Neural cell (in vitro differentiated cells): ENCODE results near the gene GLDC. TPM values are rescaled to one million over a fixed set of nuclear protein-coding genes. Genes with fewer than 3 reads are reported as not detected.

Source experiments
- H2AFZ ChIP-seq: fragments of 200-600, 300-800 bp; sonication (generic), shearing (Covaris generic); 2 replicates; pipeline ENCODE4 v1.6.0; 2014; ENCODE audit warnings: low read depth, mild to moderate bottlenecking, antibody characterized with exemption, low read length, moderate library complexity
- H3F3A ChIP-seq: fragments of 200-600 bp; shearing (Covaris generic); 2 replicates; pipeline ENCODE4 v1.6.1; 2016; ENCODE audit warnings: mild to moderate bottlenecking, moderate library complexity, mixed read lengths, antibody characterized with exemption, low read length; ENCODE audit not compliant: insufficient read depth, poor library complexity, severe bottlenecking
- H3K27ac ChIP-seq: fragments of 200-600, 300-800 bp; sonication (generic), shearing (Covaris generic); 2 replicates; pipeline ENCODE4 v1.5.1; 2014; ENCODE audit warnings: mild to moderate bottlenecking, low read length, moderate library complexity
- H3K27me3 ChIP-seq: fragments of 300-800, 200-600 bp; sonication (generic), shearing (Covaris generic); 2 replicates; pipeline ENCODE4 v1.6.0; 2014; ENCODE audit warnings: mild to moderate bottlenecking, low read depth, low read length, moderate library complexity; ENCODE audit not compliant: insufficient read depth
- H3K36me3 ChIP-seq: fragments of 300-800, 200-600 bp; sonication (generic), shearing (Covaris generic); 2 replicates; pipeline ENCODE4 v1.5.1; 2014; ENCODE audit warnings: mild to moderate bottlenecking, antibody characterized with exemption, low read length, moderate library complexity; ENCODE audit not compliant: insufficient read depth
- H3K4me2 ChIP-seq: fragments of 300-800, 200-600 bp; sonication (generic), shearing (Covaris generic); 2 replicates; pipeline ENCODE4 v1.6.0; 2014; ENCODE audit warnings: mild to moderate bottlenecking, low read length
- H3K4me3 ChIP-seq: fragments of 300-800, 200-600 bp; sonication (generic), shearing (Covaris generic); 2 replicates; pipeline ENCODE4 v1.5.1; 2014; ENCODE audit warnings: mild to moderate bottlenecking, low read length, moderate library complexity
- H3K79me2 ChIP-seq: fragments of 200-600 bp; shearing (Covaris generic); replicated peaks from 2 replicates; pipeline ENCODE4 v1.6.0; 2014; ENCODE audit warnings: mild to moderate bottlenecking, low read length, moderate library complexity; ENCODE audit not compliant: insufficient read depth
- H3K9ac ChIP-seq: fragments of 300-800, 200-600 bp; sonication (generic), shearing (Covaris generic); 2 replicates; pipeline ENCODE4 v1.6.1; 2016; ENCODE audit warnings: mild to moderate bottlenecking, low read length, mixed read lengths
- H3K9me2 ChIP-seq: fragments of 200-600 bp; shearing (Covaris generic); 2 replicates; pipeline ENCODE4 v1.6.1; 2016; ENCODE audit warnings: mild to moderate bottlenecking, low read length, mixed read lengths; ENCODE audit not compliant: insufficient read depth
- H3K9me3 ChIP-seq: fragments of 200-600, 300-800 bp; sonication (generic), shearing (Covaris generic); 2 replicates; pipeline ENCODE4 v1.6.1; 2016; ENCODE audit warnings: mild to moderate bottlenecking, mixed run types, low read length, moderate library complexity, mixed read lengths
- H4K20me1 ChIP-seq: fragments of 200-600 bp; shearing (Covaris generic); 2 replicates; pipeline ENCODE4 v1.6.1; 2016; ENCODE audit warnings: mild to moderate bottlenecking, mixed run types; ENCODE audit not compliant: insufficient read depth
- EP300 ChIP-seq: fragments of 450-650 bp; conservative IDR thresholded peaks from 2 replicates; pipeline ENCODE4 v1.6.1; 2014; ENCODE audit warnings: antibody characterized with exemption, mild to moderate bottlenecking, moderate library complexity; ENCODE audit not compliant: poor library complexity, severe bottlenecking
- EZH2 ChIP-seq: fragments of 200-600, 300-800 bp; shearing (Covaris generic), sonication (generic); IDR thresholded peaks from 2 replicates; pipeline ENCODE4 v1.6.1; 2014; ENCODE audit warnings: antibody characterized with exemption, low read length, borderline replicate concordance, mild to moderate bottlenecking; ENCODE audit not compliant: insufficient read depth, poor library complexity, severe bottlenecking
- MXI1 ChIP-seq: fragments of 450-650 bp; conservative IDR thresholded peaks from 2 replicates; pipeline ENCODE4 v1.6.1; 2014; ENCODE audit warnings: antibody characterized with exemption, mild to moderate bottlenecking; ENCODE audit not compliant: poor library complexity, severe bottlenecking
- POLR2AphosphoS5 ChIP-seq: IDR thresholded peaks from 2 replicates; pipeline ENCODE4 v1.6.1; 2012
- RAD21 ChIP-seq: fragments of 450-650 bp; conservative IDR thresholded peaks from 2 replicates; pipeline ENCODE4 v1.6.1; 2014; ENCODE audit warnings: antibody characterized with exemption, mild to moderate bottlenecking, moderate library complexity
- SMC3 ChIP-seq: fragments of 450-650 bp; conservative IDR thresholded peaks from 2 replicates; pipeline ENCODE4 v1.6.1; 2014; ENCODE audit warnings: antibody characterized with exemption, mild to moderate bottlenecking, moderate library complexity; ENCODE audit not compliant: poor library complexity
- TAF1 ChIP-seq: IDR thresholded peaks from 2 replicates; pipeline ENCODE4 v1.6.1; 2012; ENCODE audit warnings: low read depth
- polyA plus RNA-seq: library from polyadenylated mRNA; depleted of rRNA; stranded (reverse); fragments of >200 nt; gene quantifications from 2 replicates; pipeline ENCODE4 v1.2.3, GENCODE V29; 2014
- TF ChIP-seq, protein P1 (sequence below): IDR thresholded peaks from 2 replicates; pipeline ENCODE4 v1.6.1; 2012; ENCODE audit warnings: borderline replicate concordance
- TF ChIP-seq, protein P2 (sequence below): fragments of 450-650 bp; IDR thresholded peaks from 2 replicates; pipeline ENCODE4 v1.5.1; 2014; ENCODE audit warnings: antibody characterized with exemption, mild to moderate bottlenecking, moderate library complexity; ENCODE audit not compliant: poor library complexity, severe bottlenecking

Gene GLDC
- polyA plus RNA-seq, 1 donor from 2014 or later: 11.4 TPM

DNA sequence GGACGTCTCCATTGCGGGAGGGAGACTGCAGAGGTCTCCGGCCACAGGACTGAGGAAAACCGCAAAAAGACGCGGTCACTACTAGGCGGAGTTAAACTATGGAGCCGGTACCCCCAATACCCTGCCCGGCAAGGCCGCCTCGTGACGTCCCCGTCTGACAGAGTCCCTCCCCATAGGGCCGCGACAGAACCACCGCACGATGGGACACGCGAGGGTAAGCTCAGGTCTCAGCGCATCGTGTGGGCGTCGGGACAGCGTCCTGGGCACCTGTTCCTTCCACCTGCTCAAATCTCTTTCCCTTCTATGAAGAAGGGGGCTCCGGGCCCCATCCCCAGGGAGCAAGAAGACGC is 35.2 kb upstream of the GLDC start:
- Histone ChIP-seq H4K20me1 (no peaks in the 10 kb centered on the region), H3K9me2 (no peaks in the 10 kb centered on the region), H3K79me2 (no peaks in the 10 kb centered on the region), H3K9ac (peak overlapping the region; percentile 89), H3K27me3 (no peaks in the 10 kb centered on the region), H3K4me2 (peak overlapping the region; percentile 73), H3K9me3 (no peaks in the 10 kb centered on the region), H3K36me3 (no peaks in the 10 kb centered on the region), H3K4me3 (peak overlapping the region; percentile 80), H3K27ac (peak overlapping the region; percentile 98), H3F3A (peaks cover 4% of the 10 kb centered on the region), H2AFZ (peak overlapping the region; percentile 99)
- TF ChIP-seq MXI1: no peak
- no peak for TF ChIP-seq EZH2
- TF ChIP-seq SMC3: no peak
- TF ChIP-seq, protein P1, sequence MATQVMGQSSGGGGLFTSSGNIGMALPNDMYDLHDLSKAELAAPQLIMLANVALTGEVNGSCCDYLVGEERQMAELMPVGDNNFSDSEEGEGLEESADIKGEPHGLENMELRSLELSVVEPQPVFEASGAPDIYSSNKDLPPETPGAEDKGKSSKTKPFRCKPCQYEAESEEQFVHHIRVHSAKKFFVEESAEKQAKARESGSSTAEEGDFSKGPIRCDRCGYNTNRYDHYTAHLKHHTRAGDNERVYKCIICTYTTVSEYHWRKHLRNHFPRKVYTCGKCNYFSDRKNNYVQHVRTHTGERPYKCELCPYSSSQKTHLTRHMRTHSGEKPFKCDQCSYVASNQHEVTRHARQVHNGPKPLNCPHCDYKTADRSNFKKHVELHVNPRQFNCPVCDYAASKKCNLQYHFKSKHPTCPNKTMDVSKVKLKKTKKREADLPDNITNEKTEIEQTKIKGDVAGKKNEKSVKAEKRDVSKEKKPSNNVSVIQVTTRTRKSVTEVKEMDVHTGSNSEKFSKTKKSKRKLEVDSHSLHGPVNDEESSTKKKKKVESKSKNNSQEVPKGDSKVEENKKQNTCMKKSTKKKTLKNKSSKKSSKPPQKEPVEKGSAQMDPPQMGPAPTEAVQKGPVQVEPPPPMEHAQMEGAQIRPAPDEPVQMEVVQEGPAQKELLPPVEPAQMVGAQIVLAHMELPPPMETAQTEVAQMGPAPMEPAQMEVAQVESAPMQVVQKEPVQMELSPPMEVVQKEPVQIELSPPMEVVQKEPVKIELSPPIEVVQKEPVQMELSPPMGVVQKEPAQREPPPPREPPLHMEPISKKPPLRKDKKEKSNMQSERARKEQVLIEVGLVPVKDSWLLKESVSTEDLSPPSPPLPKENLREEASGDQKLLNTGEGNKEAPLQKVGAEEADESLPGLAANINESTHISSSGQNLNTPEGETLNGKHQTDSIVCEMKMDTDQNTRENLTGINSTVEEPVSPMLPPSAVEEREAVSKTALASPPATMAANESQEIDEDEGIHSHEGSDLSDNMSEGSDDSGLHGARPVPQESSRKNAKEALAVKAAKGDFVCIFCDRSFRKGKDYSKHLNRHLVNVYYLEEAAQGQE: no peak
- no peak for TF ChIP-seq EP300
- TF ChIP-seq, protein P2, sequence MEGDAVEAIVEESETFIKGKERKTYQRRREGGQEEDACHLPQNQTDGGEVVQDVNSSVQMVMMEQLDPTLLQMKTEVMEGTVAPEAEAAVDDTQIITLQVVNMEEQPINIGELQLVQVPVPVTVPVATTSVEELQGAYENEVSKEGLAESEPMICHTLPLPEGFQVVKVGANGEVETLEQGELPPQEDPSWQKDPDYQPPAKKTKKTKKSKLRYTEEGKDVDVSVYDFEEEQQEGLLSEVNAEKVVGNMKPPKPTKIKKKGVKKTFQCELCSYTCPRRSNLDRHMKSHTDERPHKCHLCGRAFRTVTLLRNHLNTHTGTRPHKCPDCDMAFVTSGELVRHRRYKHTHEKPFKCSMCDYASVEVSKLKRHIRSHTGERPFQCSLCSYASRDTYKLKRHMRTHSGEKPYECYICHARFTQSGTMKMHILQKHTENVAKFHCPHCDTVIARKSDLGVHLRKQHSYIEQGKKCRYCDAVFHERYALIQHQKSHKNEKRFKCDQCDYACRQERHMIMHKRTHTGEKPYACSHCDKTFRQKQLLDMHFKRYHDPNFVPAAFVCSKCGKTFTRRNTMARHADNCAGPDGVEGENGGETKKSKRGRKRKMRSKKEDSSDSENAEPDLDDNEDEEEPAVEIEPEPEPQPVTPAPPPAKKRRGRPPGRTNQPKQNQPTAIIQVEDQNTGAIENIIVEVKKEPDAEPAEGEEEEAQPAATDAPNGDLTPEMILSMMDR: no peak

DNA sequence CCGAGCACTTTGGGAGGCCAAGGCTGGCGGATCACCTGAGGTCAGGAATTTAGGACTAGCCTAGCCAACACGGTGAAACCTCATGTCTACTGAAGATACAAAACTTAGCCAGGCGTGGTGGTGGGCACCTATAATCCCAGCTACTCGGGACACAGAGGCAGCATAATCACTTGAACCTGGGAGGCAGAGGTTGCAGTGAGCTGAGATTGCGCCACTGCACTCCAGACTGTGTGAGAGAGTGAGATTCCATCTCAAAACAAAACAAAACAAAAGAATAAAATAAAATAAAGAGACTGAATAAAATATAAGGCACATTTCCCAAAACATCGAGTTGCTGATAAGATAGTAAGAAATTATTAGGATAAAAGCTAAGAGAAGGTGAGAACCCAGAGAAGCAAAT is 32.3 kb upstream of the GLDC start:
- Histone ChIP-seq H3K27ac (no peak overlapping the region), H3K9ac (no peak overlapping the region), H3K4me3 (no peak overlapping the region), H3F3A (peaks cover 4% of the 10 kb centered on the region), H3K36me3 (no peaks in the 10 kb centered on the region), H2AFZ (no peak overlapping the region), H3K9me3 (no peaks in the 10 kb centered on the region), H3K79me2 (no peaks in the 10 kb centered on the region), H4K20me1 (no peaks in the 10 kb centered on the region), H3K9me2 (no peaks in the 10 kb centered on the region), H3K27me3 (no peaks in the 10 kb centered on the region), H3K4me2 (no peak overlapping the region)
- TF ChIP-seq TAF1 (no peak), MXI1 (no peak), EP300 (no peak), SMC3 (no peak), EZH2 (no peak), POLR2AphosphoS5 (no peak), RAD21 (no peak)
- TF ChIP-seq, protein P2: no peak
- TF ChIP-seq, protein P1: no peak
